ENCODE results near the gene GPATCH1. TPM values are rescaled to one million over a fixed set of nuclear protein-coding genes. Genes with fewer than 3 reads are reported as not detected.
A peak's percentile ranks its signal among the peaks of the same experiment; 100 is the strongest.

Gene GPATCH1
- total RNA-seq, 1 donor from 2014 or later: 4.4 TPM

DNA sequence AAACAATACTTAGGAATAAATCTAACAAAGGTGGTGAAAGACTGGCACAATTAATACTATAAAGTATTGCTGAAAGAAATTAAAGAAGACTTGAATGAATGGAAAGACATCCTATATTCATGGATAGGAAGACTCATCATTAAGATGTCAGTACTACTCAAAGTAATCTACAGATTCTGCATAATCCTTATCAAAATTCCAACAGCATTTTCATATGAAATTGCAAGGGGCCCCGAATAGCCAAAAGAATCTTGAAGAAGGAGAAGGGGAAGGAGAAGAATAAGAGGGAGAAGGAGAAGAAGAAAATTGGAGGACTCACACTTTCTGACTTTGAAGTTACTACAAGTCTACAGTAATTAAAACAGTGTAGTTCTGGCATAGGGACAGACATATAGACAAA, 87.5 kb downstream of the GPATCH1 start:
- Histone ChIP-seq H3K36me3 (no peaks in the 10 kb centered on the region), H3K27me3 (no peaks in the 10 kb centered on the region), H3K9me3 (no peaks in the 10 kb centered on the region), H3K27ac (no peak overlapping the region), H3K4me3 (no peak overlapping the region), H3K4me1 (peaks cover 0 to 2% of the 10 kb centered on the region in 2 donors)
- DNase-seq (ENCODE audit: low spot score in 2 of 2): no peak
- intact Hi-C loops (cut with DNase I): no loop called here
- TF ChIP-seq, protein P1, sequence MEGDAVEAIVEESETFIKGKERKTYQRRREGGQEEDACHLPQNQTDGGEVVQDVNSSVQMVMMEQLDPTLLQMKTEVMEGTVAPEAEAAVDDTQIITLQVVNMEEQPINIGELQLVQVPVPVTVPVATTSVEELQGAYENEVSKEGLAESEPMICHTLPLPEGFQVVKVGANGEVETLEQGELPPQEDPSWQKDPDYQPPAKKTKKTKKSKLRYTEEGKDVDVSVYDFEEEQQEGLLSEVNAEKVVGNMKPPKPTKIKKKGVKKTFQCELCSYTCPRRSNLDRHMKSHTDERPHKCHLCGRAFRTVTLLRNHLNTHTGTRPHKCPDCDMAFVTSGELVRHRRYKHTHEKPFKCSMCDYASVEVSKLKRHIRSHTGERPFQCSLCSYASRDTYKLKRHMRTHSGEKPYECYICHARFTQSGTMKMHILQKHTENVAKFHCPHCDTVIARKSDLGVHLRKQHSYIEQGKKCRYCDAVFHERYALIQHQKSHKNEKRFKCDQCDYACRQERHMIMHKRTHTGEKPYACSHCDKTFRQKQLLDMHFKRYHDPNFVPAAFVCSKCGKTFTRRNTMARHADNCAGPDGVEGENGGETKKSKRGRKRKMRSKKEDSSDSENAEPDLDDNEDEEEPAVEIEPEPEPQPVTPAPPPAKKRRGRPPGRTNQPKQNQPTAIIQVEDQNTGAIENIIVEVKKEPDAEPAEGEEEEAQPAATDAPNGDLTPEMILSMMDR (IDR thresholded peaks at IDR 0.05): no peak

DNA sequence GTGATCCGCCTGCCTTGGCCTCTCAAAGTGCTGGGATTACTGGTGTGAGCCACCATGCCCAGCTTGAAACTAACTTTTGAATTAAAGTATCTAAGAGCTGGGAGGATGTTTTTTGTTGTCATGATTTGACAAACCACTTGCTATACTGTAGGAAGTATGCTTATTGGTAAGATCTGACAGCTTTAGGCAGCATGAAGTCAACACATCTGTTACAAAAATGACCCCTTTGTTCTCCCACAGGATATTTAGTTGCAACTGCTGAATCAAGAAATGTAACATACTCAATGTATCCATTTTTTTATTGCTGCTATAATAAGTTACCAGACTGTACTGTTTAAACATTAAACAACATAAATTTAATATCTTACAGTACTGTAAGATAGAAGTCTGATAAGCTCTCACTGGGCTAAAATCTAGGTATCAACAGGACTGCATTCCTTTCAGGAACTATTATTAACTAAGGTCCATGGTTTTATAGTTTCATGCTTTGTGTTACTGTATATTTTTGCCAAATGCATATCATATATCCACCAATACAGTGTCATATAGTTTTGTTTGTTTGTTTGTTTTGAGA, 90.3 kb downstream of the GPATCH1 start:
- intact Hi-C loops (cut with DNase I): loop anchor here (10.0 kb wide), 2 partner anchors 587 to 623 kb away; partner anchors contain the start of genes KCTD15 and PDCD5

DNA sequence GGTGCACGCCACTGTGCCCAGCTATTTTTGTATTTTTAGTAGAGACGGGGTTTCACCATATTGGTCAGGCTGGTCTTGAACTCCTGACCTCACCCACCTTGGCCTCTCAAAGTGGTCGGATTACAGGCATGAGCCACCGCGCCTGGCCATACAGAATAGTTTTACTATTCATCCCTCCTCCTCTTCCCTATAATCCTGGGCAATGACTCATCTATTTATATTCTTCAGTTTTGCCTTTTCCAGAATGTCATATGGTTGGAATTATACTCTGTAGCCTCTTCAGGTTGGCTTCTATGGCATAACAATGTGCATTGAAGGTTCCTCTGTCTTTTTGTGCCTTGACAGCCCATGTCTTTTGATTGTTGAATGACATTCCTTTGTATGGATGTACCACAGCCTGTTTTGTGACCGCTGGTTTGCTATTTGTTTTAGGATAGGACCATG, 91.0 kb downstream of the GPATCH1 start:
- Histone ChIP-seq H3K4me3 (no peak overlapping the region), H3K36me3 (no peaks in the 10 kb centered on the region), H3K27me3 (no peaks in the 10 kb centered on the region), H3K4me1 (peaks cover 7 to 8% of the 10 kb centered on the region in 2 donors), H3K9me3 (no peaks in the 10 kb centered on the region), H3K27ac (no peak overlapping the region)
- no peak for DNase-seq (ENCODE audit: low spot score in 2 of 2)
- intact Hi-C loops (cut with DNase I): loop anchor here (10.0 kb wide), 2 partner anchors 587 to 623 kb away; partner anchors contain the start of genes KCTD15 and PDCD5
- TF ChIP-seq, protein P1 (IDR thresholded peaks at IDR 0.05): no peak

More for the DNA sequence above, 90.3 kb downstream of the GPATCH1 start:
- no peaks in the 10 kb centered on the region for H3K9me3 ChIP-seq
- H3K4me1 ChIP-seq: peaks cover 7 to 8% of the 10 kb centered on the region in 2 donors
- H3K27me3 ChIP-seq: no peaks in the 10 kb centered on the region
- TF ChIP-seq, protein P1 (IDR thresholded peaks at IDR 0.05): no peak
- no peaks in the 10 kb centered on the region for H3K36me3 ChIP-seq
- no peak overlapping the region for H3K27ac ChIP-seq
- no peak overlapping the region for H3K4me3 ChIP-seq
- no peak for DNase-seq (ENCODE audit: low spot score in 2 of 2)

DNA sequence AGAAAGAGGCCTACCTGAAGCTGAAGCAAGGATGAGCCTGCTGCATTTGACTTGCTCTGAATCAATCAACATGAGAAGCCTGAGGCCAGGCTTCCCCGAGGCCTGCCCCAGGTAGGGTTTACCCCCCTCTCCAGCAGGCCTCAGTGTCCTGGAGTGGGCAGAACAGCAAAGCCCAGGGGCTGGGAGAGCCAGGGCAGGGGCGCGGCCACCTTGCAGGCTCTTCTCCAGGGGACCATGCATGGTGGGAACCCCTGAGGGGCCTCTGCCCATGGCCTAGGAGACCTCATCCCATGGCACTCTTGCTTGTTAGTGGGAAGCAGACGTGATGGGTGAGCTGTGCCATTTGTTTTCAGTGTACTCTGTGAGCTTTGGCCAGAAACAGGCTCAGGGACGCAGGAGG, 93.2 kb downstream of the GPATCH1 start:
- Histone ChIP-seq H3K4me3 (no peak overlapping the region), H3K27ac (no peak overlapping the region), H3K27me3 (no peaks in the 10 kb centered on the region), H3K4me1 (peaks cover 7 to 8% of the 10 kb centered on the region in 2 donors), H3K9me3 (no peaks in the 10 kb centered on the region), H3K36me3 (no peaks in the 10 kb centered on the region)
- intact Hi-C loops (cut with DNase I): loop anchor here (10.0 kb wide), 2 partner anchors 589 to 621 kb away; partner anchors contain the start of genes KCTD15 and PDCD5
- no peak for DNase-seq (ENCODE audit: low spot score in 2 of 2)
- TF ChIP-seq, protein P1 (IDR thresholded peaks at IDR 0.05): no peak

DNA sequence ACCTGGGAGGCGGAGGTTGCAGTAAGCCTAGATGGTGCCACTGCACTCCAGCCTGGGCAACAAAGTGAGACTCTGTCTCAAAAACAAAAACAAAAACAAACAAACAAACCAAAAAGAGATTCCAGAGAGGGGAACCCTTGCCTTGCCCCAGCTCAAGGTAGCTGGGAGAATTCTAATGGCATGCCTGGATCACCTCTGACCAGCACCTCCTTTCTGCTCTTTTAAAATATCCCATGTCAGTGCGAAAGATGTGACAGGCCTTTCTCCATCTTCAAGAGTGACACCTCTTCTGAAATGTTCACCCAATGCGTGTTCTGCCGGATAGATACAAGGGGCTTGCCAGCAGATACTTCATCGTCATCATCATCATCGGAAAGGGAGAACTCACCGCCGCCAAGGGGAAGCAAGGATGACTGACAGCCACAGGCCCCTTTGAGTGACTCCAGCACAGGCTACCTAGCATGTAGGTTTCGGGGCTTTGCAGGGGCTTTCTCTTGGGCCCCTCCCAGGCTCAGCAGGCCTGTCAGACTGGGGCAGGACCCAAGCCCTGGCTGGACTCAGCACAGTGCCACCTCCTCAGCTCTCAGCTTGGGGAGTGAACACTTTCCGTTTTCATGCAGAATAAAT, 94.3 kb downstream of the GPATCH1 start:
- H3K4me3 ChIP-seq: peak overlapping the region in 1 of 2 donors; percentile 76
- no peak overlapping the region for H3K27ac ChIP-seq
- H3K9me3 ChIP-seq: no peaks in the 10 kb centered on the region
- H3K27me3 ChIP-seq: no peaks in the 10 kb centered on the region
- intact Hi-C loops (cut with DNase I): loop anchor here (5.0 to 10.0 kb wide), 5 partner anchors 203 to 620 kb away; partner anchors contain the start of genes ANKRD27, CEP89, FAAP24 and KCTD15
- TF ChIP-seq, protein P1 (IDR thresholded peaks at IDR 0.05): no peak
- no peaks in the 10 kb centered on the region for H3K36me3 ChIP-seq
- peaks cover 7 to 8% of the 10 kb centered on the region in 2 donors for H3K4me1 ChIP-seq
- no peak for DNase-seq (ENCODE audit: low spot score in 2 of 2)
